Subcutaneous adipose tissue (tissue), 4 donors: ENCODE results near the gene MB21D2. TPM values are rescaled to one million over a fixed set of nuclear protein-coding genes. Genes with fewer than 3 reads are reported as not detected.

Experiments
- total RNA-seq, 4 donors: library from RNA; depleted of rRNA; stranded (reverse); fragments of >200 nt; gene quantifications; one replicate each; pipeline ENCODE4 v1.1.0, GENCODE V29; 2016
- TF ChIP-seq, protein P1 (sequence below): fragments of 450-650 bp; IDR thresholded peaks from one replicate; pipeline ENCODE4 v1.5.1; 2016; ENCODE audit warnings: low read depth, mild to moderate bottlenecking, control low read depth, antibody characterized with exemption, moderate library complexity

MB21D2 gene
- total RNA-seq, 4 donors from 2014 or later: 2.8 to 5.4 (median 4.5) TPM

DNA sequence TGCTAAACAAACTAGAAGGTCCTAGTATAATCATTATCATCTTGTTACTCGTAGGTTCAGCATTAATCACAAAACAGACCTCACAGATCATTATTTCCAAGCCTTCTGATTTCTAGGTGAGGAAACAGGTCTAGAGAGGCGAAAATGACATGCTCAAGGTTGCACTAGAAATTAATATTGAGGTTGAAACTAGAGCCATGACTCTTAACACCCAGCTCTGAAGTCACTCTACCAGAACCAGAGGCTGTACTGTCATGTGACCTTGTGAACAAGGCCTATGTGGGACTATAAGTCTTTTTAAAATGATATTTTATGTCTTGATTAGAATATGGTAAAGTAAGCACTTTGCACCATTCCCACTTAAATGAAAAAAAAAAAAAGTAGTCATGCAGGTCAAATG, 166.5 kb downstream of the MB21D2 start:
- TF ChIP-seq, protein P1, sequence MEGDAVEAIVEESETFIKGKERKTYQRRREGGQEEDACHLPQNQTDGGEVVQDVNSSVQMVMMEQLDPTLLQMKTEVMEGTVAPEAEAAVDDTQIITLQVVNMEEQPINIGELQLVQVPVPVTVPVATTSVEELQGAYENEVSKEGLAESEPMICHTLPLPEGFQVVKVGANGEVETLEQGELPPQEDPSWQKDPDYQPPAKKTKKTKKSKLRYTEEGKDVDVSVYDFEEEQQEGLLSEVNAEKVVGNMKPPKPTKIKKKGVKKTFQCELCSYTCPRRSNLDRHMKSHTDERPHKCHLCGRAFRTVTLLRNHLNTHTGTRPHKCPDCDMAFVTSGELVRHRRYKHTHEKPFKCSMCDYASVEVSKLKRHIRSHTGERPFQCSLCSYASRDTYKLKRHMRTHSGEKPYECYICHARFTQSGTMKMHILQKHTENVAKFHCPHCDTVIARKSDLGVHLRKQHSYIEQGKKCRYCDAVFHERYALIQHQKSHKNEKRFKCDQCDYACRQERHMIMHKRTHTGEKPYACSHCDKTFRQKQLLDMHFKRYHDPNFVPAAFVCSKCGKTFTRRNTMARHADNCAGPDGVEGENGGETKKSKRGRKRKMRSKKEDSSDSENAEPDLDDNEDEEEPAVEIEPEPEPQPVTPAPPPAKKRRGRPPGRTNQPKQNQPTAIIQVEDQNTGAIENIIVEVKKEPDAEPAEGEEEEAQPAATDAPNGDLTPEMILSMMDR: no peak

DNA sequence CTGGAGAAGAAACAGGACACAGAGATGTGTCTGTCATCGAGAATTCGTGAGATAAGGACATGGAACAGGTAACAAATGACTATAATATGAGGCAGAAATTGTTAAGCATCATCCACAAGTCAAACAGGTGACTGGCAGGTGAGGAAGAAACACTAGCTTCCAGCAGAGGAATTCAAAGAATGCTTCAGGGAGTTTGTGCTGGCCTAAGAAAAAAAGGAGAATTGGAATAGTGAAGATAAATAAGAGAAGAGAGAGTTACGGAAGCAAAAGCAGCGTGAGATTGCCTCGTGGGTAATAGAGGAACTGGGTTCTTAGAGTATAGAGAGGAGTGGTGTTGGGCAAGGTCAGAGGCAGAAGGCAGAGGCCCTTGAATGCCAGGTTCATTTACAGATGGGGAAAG, 167.5 kb downstream of the MB21D2 start:
- TF ChIP-seq, protein P1: no peak

DNA sequence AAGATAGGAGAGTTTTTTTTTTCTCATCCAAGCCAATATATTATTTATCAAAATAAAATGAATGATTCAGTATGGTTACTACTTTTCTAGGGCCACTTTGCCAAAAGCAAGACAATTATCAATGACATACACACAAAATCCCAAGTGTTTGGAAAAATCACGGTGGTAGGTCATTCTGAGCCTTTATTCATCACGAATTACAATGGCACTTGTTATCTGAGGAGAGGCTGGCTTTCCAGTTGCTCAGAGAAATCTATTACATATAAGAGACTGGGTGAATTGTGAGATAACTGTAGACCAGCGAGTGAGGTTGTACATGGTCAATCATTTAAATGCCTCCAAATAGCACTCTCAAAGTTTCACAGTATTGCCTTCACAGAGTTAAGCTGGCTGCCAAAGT, 169.9 kb downstream of the MB21D2 start:
- TF ChIP-seq, protein P1: no peak

DNA sequence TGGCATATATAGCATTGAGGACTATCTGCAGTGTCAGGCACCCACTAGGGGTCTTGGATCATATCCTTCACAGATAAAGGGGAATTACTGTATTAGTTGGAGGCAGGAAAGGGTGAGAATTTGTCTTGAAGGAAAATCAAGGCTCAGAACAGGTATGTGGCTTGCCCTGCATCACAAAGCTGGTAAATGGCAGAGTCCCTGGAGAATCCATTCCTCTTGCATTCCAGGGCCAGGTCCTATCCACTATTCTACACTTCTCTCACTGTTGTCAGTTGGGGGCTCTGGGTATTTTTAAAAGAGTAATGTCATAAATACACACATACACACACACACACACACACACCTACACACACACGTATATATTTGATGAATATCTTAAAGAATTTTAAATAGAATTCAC, 170.5 kb downstream of the MB21D2 start:
- TF ChIP-seq, protein P1: no peak

Other genes starting within 250 kb of the MB21D2 start
- gene FGF12, start 190.3 kb downstream of the MB21D2 start, total RNA-seq: 10 to 100 TPM in 1 of 4 donors, 1 to 10 TPM in 3; 1.1 to 12.1 (median 4.5) TPM